Measurements from ENCODE around the gene WDR33. TPM values are rescaled to one million over a fixed set of nuclear protein-coding genes. Genes with fewer than 3 reads are reported as not detected.

Gene WDR33
- total RNA-seq, 1 donor from 2014 or later: 31.3 TPM

DNA sequence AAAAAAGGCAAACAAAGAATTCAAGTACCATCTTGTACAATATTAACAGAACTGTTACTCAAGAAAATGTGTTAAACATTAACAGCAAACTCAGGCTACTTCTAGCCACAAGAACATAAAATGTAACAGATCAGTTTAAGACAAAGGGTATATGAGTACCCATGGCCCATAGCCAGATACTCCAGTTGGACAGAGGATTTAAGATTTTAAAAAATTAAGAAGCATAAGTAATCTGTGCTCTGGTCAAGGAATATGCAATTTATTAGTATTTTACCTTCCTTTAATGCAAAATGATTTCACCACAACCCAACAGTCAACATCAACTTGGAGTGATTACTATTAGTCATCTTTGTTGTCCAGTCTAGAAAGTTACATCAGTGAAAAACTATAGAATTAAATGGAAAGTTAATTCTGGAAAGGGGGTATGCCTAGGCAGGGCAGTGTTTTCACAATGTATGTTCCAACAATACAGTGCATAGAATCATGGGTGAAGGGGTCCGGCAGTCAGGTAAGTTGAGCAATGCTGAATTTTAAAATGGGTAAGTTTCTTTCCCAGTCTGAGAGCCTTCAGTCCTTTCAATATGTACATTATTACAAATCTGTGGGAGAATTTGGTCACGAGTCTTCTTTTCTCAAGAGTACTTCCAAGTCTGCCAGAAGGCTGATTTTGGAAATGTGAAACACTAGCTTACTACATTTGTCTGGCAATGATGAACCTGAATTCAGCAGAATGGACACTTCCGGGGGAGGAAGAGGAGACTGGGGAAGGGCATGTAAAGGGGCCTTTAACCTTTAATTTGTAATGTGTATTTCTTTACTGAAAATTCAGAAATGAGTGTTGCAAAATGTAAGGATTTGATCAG lies 75.2 kb downstream of the WDR33 start:
- DNase-seq (ENCODE audit: low read depth) (peak; percentile 39), FAIRE-seq (no peak)
- no peak overlapping the region for H3K4me3 ChIP-seq (ENCODE audit: low read depth, low read length)
- H3K27me3 ChIP-seq (ENCODE audit: control insufficient read depth, insufficient read depth, low read length): no peaks in the 10 kb centered on the region
- TF ChIP-seq, protein P1, sequence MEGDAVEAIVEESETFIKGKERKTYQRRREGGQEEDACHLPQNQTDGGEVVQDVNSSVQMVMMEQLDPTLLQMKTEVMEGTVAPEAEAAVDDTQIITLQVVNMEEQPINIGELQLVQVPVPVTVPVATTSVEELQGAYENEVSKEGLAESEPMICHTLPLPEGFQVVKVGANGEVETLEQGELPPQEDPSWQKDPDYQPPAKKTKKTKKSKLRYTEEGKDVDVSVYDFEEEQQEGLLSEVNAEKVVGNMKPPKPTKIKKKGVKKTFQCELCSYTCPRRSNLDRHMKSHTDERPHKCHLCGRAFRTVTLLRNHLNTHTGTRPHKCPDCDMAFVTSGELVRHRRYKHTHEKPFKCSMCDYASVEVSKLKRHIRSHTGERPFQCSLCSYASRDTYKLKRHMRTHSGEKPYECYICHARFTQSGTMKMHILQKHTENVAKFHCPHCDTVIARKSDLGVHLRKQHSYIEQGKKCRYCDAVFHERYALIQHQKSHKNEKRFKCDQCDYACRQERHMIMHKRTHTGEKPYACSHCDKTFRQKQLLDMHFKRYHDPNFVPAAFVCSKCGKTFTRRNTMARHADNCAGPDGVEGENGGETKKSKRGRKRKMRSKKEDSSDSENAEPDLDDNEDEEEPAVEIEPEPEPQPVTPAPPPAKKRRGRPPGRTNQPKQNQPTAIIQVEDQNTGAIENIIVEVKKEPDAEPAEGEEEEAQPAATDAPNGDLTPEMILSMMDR (IDR thresholded peaks at IDR 0.05; ENCODE audit: insufficient read depth, low read length, severe bottlenecking): no peak
- no peaks in the 10 kb centered on the region for H3K36me3 ChIP-seq (ENCODE audit: control insufficient read depth, insufficient read depth, low read length)

DNA sequence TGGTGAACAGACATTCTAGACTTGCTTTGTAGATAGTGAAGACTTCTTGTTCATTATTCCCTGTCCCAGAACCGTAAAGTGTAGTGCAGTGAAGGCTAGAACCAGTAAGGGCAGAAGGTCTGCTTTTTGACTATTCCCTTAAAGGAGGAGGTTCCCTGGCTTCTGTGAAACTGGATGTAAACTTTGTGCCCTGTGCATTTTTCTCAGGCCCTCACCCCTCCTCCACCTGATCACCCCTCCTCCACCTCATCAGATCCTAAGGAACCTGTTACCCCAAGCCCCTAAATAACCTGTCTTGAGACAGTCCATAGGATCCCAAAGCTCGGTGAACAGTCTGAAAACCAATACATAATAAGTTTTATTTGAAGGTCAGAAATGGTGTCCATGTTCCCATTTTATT lies 75.9 kb downstream of the WDR33 start:
- DNase-seq (ENCODE audit: low read depth) (no peak), FAIRE-seq (no peak)
- TF ChIP-seq, protein P1 (IDR thresholded peaks at IDR 0.05; ENCODE audit: insufficient read depth, low read length, severe bottlenecking): no peak
- Histone ChIP-seq H3K4me3 (ENCODE audit: low read depth, low read length) (no peak overlapping the region), H3K36me3 (ENCODE audit: control insufficient read depth, insufficient read depth, low read length) (no peaks in the 10 kb centered on the region), H3K27me3 (ENCODE audit: control insufficient read depth, insufficient read depth, low read length) (no peaks in the 10 kb centered on the region)

DNA sequence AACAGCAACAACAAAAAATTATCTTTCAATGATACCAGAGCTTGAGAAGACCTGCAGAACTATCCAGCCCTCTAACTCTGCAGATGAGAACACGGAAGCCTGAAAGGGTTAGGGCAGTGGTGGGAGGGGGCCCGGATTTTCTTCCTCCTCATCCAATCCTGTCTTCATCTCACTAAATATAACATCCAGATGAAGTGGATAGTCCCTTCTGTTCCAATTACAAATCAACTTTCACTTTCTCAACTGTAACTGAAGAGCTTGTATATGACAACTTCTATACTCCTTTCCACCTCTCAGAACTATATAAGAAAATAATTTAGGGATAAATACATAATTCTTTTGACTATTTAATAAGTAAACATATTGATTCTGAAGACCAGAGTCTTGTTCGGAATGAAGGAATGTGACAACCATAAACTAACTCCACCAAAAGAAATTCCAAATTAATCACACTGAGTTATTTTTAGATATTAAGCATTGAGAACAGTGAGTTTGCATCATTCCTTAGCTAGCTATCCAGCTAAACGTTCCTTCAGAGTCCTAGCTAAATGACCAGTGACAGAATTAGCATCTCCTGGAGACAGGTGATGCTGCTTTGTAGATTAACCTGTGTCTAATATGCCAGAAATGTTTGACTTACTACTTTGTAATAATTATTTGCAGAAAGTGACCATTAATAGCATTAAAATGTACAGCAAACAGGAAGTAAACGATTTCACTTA lies 77.0 kb downstream of the WDR33 start:
- Histone ChIP-seq H3K36me3 (ENCODE audit: control insufficient read depth, insufficient read depth, low read length) (no peaks in the 10 kb centered on the region), H3K4me3 (ENCODE audit: low read depth, low read length) (no peak overlapping the region), H3K27me3 (ENCODE audit: control insufficient read depth, insufficient read depth, low read length) (no peaks in the 10 kb centered on the region)
- FAIRE-seq: no peak
- TF ChIP-seq, protein P1 (IDR thresholded peaks at IDR 0.05; ENCODE audit: insufficient read depth, low read length, severe bottlenecking): no peak
- DNase-seq (ENCODE audit: low read depth): peak; percentile 8

DNA sequence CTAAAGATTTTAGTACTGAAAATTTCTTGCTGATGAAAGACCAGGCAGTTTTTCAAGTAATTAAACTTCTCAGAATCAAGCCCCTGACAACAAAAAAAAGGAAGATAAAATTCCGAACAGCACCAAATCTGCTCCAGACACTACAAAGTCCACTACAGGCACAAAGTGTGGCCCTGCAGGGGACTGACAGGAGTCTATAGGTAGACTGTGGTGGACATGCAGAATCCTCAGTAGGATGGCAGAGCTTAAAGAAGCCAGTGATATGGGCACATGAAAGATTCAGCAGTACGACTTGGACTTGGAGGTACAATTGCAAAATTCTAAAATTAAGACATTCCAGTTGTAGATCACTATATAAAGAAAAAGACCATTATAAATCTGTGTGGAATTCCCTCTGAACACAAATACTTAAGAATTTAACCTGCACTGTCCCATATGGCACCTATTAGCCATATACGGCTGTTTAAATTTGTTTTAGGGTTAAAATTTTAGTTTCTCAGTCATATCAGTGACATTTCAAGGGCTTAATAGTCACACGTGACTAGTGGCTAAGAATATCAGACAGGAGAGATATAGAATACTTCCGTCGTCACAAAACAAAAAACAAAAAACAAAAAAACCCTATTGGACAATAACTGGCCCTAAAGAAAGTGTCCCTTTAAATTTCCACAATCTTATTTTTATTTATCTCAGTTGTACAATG lies 77.7 kb downstream of the WDR33 start:
- TF ChIP-seq, protein P1 (IDR thresholded peaks at IDR 0.05; ENCODE audit: insufficient read depth, low read length, severe bottlenecking): no peak
- no peaks in the 10 kb centered on the region for H3K36me3 ChIP-seq (ENCODE audit: control insufficient read depth, insufficient read depth, low read length)
- no peak for DNase-seq (ENCODE audit: low read depth)
- FAIRE-seq: no peak
- H3K27me3 ChIP-seq (ENCODE audit: control insufficient read depth, insufficient read depth, low read length): no peaks in the 10 kb centered on the region
- H3K4me3 ChIP-seq (ENCODE audit: low read depth, low read length): no peak overlapping the region

DNA sequence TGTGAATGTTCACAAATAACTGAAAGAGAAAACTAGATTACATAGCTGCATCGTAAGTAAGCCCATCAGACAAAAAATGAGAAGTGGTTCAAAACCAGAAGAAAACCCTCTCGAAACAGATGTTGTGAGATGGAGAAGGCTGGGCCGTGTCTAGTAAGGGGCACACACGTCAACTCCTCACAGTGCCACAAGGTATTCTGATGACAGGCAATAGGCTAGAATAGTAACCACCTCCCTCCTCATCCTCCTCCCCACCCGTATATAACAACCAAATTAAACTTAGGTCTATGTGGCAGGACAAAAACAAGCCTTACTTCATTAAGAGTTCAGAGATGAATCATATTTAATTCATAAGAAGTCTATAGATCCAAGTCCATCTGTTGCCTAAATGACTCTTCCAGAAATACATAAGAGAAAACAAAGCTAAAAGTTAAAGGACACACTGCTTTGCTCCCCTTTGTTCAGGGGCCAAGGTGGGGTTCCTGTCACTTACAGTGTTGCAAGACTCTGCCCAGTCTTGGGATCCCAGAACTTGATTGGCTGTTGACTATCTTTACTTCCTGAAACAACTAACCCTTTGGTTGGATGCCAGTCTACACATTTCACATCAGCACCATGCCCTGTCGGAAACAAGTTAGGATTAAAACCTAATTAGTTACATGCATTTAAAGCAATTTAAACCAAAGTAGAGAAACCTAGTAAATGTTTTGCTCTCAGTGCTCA lies 84.7 kb downstream of the WDR33 start:
- no peak for DNase-seq (ENCODE audit: low read depth)
- TF ChIP-seq, protein P1 (IDR thresholded peaks at IDR 0.05; ENCODE audit: insufficient read depth, low read length, severe bottlenecking): no peak
- Histone ChIP-seq H3K4me3 (ENCODE audit: low read depth, low read length) (no peak overlapping the region), H3K27me3 (ENCODE audit: control insufficient read depth, insufficient read depth, low read length) (no peaks in the 10 kb centered on the region), H3K36me3 (ENCODE audit: control insufficient read depth, insufficient read depth, low read length) (no peaks in the 10 kb centered on the region)
- FAIRE-seq: peak; percentile 40
